ENCODE data around the gene EML4. TPM values are rescaled to one million over a fixed set of nuclear protein-coding genes. Genes with fewer than 3 reads are reported as not detected.
A peak's percentile ranks its signal among the peaks of the same experiment; 100 is the strongest.

The EML4 gene
- total and polyA plus RNA-seq, 9 of the 15 experiments (the other 6 are each of a cell fraction or from before 2014, with no cell fraction given), result 14.7 to 48.3 (median 36.5) TPM

DNA sequence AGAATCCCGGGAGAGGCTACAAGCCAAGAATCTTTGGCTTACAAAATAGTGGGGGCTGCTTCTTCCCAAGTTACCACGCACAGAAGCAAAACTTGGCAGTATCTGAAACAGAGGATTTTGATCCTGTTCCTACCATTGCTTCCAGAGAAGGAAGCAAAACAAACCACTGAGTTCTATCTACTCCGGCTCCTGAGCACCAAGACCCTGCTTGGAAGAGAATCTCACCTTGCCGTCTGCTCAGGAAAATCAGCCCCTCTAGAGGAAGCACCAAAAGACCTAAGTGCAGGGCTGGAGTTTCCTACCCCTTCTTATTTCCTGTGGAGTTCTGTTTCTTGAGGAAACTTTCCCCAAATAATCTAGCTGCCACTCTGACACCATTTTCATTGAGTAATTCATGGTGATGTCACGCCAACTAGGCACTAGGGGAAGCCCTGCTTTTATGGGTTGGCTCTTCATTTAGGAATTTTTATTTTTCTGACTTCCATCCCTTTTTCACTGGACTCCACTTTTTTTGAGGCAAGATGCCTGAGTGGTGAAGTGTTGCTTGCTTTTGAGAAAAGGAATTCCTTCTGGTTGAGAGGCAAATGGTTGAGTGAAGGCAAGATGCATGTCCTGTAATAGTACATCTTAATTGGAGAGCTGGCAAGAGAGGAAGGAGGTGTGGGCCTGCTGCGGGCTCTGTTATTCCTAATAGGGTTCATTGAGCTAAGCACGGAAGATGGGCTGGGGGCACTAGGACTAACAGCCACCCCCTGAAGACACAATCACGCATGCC lies 36.8 kb upstream of the EML4 start:
- Histone ChIP-seq H3K4me3 (no peak overlapping the region), H2AFZ (ENCODE audit: low read depth, low read length) (peak overlapping the region; percentile 15), H3K36me3 (ENCODE audit: control insufficient read depth, insufficient read depth, low read length) (no peaks in the 10 kb centered on the region), H3K4me2 (ENCODE audit: insufficient read depth, low read length) (peak overlapping the region; percentile 52), H4K20me1 (replicated peaks; ENCODE audit: control insufficient read depth, insufficient read depth, low read length) (no peaks in the 10 kb centered on the region), H3K9ac (ENCODE audit: insufficient read depth in 1 of 2, low read depth in 2 of 2, low read length in 2 of 2) (peak overlapping the region in 1 of 2 experiments; percentile 87; a peak in 2 of 4 replicates), H3K4me1 (replicated peaks in 1 of 2; ENCODE audit: control insufficient read depth in 2 of 2, insufficient read depth in 2 of 2, low read length in 2 of 2) (peaks cover 7 to 8% of the 10 kb centered on the region in 2 experiments), H3K79me2 (ENCODE audit: control insufficient read depth, insufficient read depth, low read length) (no peaks in the 10 kb centered on the region), H3K9me3 (replicated peaks; ENCODE audit: control insufficient read depth, insufficient read depth, low read depth, low read length) (no peaks in the 10 kb centered on the region), H3K27me3 (ENCODE audit: control insufficient read depth in 2 of 2, insufficient read depth in 2 of 2, low read length in 2 of 2) (peaks cover 8 to 23% of the 10 kb centered on the region in 2 experiments; a peak in 3 of 5 replicates), H3K27ac (ENCODE audit: extremely low read depth, low read depth, low read length) (no peak overlapping the region), H3K9me1 (ENCODE audit: control insufficient read depth, insufficient read depth, low read length) (no peaks in the 10 kb centered on the region)
- CTCF ChIA-PET (ENCODE audit: low intra/inter-chr PET ratio), result no interaction called here
- 38% methylated on average over 8 of the region's 8 CpGs for WGBS (ENCODE audit: insufficient coverage, low coverage, missing lambda C conversion rate)
- FAIRE-seq (peak; percentile 66), DNase-seq (ENCODE audit: extremely low read depth in 1 of 4, low spot score in 3 of 4) (no peak), ATAC-seq (no peak)
- TF ChIP-seq PCBP2 (IDR thresholded peaks at IDR 0.05; ENCODE audit: low read depth, low read length, poor library complexity, severe bottlenecking) (no peak), FOXK1 (CRISPR knock-in tag; IDR thresholded peaks at IDR 0.05; ENCODE audit: borderline replicate concordance) (no peak), KAT2B (IDR thresholded peaks at IDR 0.05; ENCODE audit: low read depth, low read length) (no peak), ZNF239 (CRISPR knock-in tag; IDR thresholded peaks at IDR 0.05) (no peak), NR3C1 (CRISPR knock-in tag; IDR thresholded peaks at IDR 0.05) (no peak), GABPB1 (CRISPR knock-in tag; IDR thresholded peaks at IDR 0.05) (no peak), LEF1 (IDR thresholded peaks at IDR 0.05) (no peak), NKRF (IDR thresholded peaks at IDR 0.05; ENCODE audit: borderline replicate concordance) (no peak), CREB1 (IDR thresholded peaks at IDR 0.05) (no peak), CREB1 (CRISPR knock-in tag; IDR thresholded peaks at IDR 0.05) (no peak), ZNF133 (CRISPR knock-in tag; IDR thresholded peaks at IDR 0.05) (no peak)
- TF ChIP-seq, protein P1, sequence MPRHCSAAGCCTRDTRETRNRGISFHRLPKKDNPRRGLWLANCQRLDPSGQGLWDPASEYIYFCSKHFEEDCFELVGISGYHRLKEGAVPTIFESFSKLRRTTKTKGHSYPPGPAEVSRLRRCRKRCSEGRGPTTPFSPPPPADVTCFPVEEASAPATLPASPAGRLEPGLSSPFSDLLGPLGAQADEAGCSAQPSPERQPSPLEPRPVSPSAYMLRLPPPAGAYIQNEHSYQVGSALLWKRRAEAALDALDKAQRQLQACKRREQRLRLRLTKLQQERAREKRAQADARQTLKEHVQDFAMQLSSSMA (CRISPR knock-in tag; IDR thresholded peaks at IDR 0.05), result no peak
- TF ChIP-seq, protein P2, sequence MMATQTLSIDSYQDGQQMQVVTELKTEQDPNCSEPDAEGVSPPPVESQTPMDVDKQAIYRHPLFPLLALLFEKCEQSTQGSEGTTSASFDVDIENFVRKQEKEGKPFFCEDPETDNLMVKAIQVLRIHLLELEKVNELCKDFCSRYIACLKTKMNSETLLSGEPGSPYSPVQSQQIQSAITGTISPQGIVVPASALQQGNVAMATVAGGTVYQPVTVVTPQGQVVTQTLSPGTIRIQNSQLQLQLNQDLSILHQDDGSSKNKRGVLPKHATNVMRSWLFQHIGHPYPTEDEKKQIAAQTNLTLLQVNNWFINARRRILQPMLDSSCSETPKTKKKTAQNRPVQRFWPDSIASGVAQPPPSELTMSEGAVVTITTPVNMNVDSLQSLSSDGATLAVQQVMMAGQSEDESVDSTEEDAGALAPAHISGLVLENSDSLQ (IDR thresholded peaks at IDR 0.05), result no peak
- TF ChIP-seq, protein P3, sequence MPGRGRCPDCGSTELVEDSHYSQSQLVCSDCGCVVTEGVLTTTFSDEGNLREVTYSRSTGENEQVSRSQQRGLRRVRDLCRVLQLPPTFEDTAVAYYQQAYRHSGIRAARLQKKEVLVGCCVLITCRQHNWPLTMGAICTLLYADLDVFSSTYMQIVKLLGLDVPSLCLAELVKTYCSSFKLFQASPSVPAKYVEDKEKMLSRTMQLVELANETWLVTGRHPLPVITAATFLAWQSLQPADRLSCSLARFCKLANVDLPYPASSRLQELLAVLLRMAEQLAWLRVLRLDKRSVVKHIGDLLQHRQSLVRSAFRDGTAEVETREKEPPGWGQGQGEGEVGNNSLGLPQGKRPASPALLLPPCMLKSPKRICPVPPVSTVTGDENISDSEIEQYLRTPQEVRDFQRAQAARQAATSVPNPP (IDR thresholded peaks at IDR 0.05; ENCODE audit: borderline replicate concordance, insufficient read depth, insufficient read length), result no peak
- TF ChIP-seq, protein P4, sequence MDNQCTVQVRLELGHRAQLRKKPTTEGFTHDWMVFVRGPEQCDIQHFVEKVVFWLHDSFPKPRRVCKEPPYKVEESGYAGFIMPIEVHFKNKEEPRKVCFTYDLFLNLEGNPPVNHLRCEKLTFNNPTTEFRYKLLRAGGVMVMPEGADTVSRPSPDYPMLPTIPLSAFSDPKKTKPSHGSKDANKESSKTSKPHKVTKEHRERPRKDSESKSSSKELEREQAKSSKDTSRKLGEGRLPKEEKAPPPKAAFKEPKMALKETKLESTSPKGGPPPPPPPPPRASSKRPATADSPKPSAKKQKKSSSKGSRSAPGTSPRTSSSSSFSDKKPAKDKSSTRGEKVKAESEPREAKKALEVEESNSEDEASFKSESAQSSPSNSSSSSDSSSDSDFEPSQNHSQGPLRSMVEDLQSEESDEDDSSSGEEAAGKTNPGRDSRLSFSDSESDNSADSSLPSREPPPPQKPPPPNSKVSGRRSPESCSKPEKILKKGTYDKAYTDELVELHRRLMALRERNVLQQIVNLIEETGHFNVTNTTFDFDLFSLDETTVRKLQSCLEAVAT (IDR thresholded peaks at IDR 0.05), result no peak
- intact Hi-C loops (cut with micrococcal nuclease), result loop anchor here (5.0 kb wide), 1 partner anchor 40 kb away; no protein-coding TSS in a partner anchor
- POLR2A ChIA-PET, result interaction anchor here (1.0 to 1.1 kb wide), 2 partner anchors 9 to 54 kb away, joined by 3 to 5 read pairs; no protein-coding TSS in a partner anchor
- in situ Hi-C loops (cut with MboI), result no loop called here
- BruUV-seq (replicated peaks), result no TSS peak
